Measurements from ENCODE around the gene SAAL1. TPM values are rescaled to one million over a fixed set of nuclear protein-coding genes. Genes with fewer than 3 reads are reported as not detected.

Gene SAAL1
- total RNA-seq, 1 experiment from 2014 or later: 41.2 TPM

- Histone ChIP-seq H3K4me3 (replicated peaks in 1 of 2; ENCODE audit: low read depth in 1 of 2, low read length in 2 of 2) (no peak overlapping the region), H3K79me2 (ENCODE audit: insufficient read depth, low read length) (no peaks in the 10 kb centered on the region), H3K36me3 (ENCODE audit: control insufficient read depth in 1 of 2, insufficient read depth in 2 of 2, low read length in 2 of 2) (peaks cover 27 to 29% of the 10 kb centered on the region in 2 experiments; a peak in 3 of 4 replicates), H3K27me3 (ENCODE audit: insufficient read depth, low read length) (no peaks in the 10 kb centered on the region), H3K9me3 (ENCODE audit: control insufficient read depth in 1 of 2, insufficient read depth in 1 of 2, low read depth in 1 of 2, low read length in 2 of 2) (no peaks in the 10 kb centered on the region), H3K4me1 (ENCODE audit: control insufficient read depth in 1 of 2, insufficient read depth in 2 of 2, low read length in 2 of 2) (no peaks in the 10 kb centered on the region), H4K20me1 (ENCODE audit: insufficient read depth) (no peaks in the 10 kb centered on the region; the same call in 1 of the 2 replicates), H3K27ac (ENCODE audit: low read depth, low read length) (no peak overlapping the region), H3K4me2 (ENCODE audit: low read length) (no peak overlapping the region), H3K9me2 (ENCODE audit: insufficient read depth) (no peaks in the 10 kb centered on the region), H3K9ac (ENCODE audit: low read length) (no peak overlapping the region), H2AFZ (ENCODE audit: low read depth, low read length, poor library complexity, severe bottlenecking) (no peak overlapping the region)
- ChIA-PET POLR2A (no interaction called here), RAD21 (ENCODE audit: low non-redundant PET in 1 of 2, low total read pairs in 2 of 2, uncharacterized antibody in 2 of 2, unreplicated experiment in 2 of 2) (no interaction called here), CTCF (no interaction called here)
- intact Hi-C loops (cut with micrococcal nuclease): no loop called here
- BruUV-seq (replicated peaks): no TSS peak
- ATAC-seq (no peak), DNase-seq (ENCODE audit: low read depth, low spot score) (no peak)
- TF ChIP-seq YY1 (IDR thresholded peaks at IDR 0.05; ENCODE audit: extremely low read depth, insufficient replicate concordance, low read depth, low read length): no peak
- TF ChIP-seq EZH2 (IDR thresholded peaks at IDR 0.05): no peak
- no peak for TF ChIP-seq EZH2phosphoT487 (IDR thresholded peaks at IDR 0.05; ENCODE audit: borderline replicate concordance)
- no peak for TF ChIP-seq MAX (IDR thresholded peaks at IDR 0.05)
- no peak for TF ChIP-seq ZBTB33 (IDR thresholded peaks at IDR 0.05; ENCODE audit: extremely low read depth, insufficient replicate concordance, low read length)
- TF ChIP-seq CBX3 (IDR thresholded peaks at IDR 0.05; ENCODE audit: low read depth): no peak
- TF ChIP-seq REST (IDR thresholded peaks at IDR 0.05; ENCODE audit: low read depth): no peak
- TF ChIP-seq ZFX (IDR thresholded peaks at IDR 0.05): no peak
- no peak for TF ChIP-seq SP1 (IDR thresholded peaks at IDR 0.05; ENCODE audit: low read depth)
- TF ChIP-seq POLR2A (IDR thresholded peaks at IDR 0.05; ENCODE audit: borderline replicate concordance, extremely low read depth, insufficient read depth, insufficient read length): no peak
- TF ChIP-seq RAD21 (IDR thresholded peaks at IDR 0.05; ENCODE audit: low read depth): no peak
- TF ChIP-seq CEBPB (IDR thresholded peaks at IDR 0.05; ENCODE audit: low read depth): no peak
- no peak for TF ChIP-seq ATF3 (IDR thresholded peaks at IDR 0.05)
- no peak for TF ChIP-seq ELF1 (IDR thresholded peaks at IDR 0.05; ENCODE audit: borderline replicate concordance, low read depth)
- TF ChIP-seq SRF (IDR thresholded peaks at IDR 0.05; ENCODE audit: low read depth): no peak
- TF ChIP-seq FOSL1 (IDR thresholded peaks at IDR 0.05; ENCODE audit: low read depth): no peak
Observed at GRCh38 chr11:18081551-18081950, 24.3 kb downstream of the SAAL1 start.

Data from HCT116 (cell line).